HG02678 (cell line): ENCODE results near the gene C12orf60.

Source experiments
- ATAC-seq: cut with Tn5 transposase; IDR thresholded peaks from one replicate; pipeline ENCODE4 v1.9.1; 2021; ENCODE audit warnings: mild to moderate bottlenecking, moderate library complexity; ENCODE audit not compliant: unreplicated experiment

C12orf60 gene

DNA sequence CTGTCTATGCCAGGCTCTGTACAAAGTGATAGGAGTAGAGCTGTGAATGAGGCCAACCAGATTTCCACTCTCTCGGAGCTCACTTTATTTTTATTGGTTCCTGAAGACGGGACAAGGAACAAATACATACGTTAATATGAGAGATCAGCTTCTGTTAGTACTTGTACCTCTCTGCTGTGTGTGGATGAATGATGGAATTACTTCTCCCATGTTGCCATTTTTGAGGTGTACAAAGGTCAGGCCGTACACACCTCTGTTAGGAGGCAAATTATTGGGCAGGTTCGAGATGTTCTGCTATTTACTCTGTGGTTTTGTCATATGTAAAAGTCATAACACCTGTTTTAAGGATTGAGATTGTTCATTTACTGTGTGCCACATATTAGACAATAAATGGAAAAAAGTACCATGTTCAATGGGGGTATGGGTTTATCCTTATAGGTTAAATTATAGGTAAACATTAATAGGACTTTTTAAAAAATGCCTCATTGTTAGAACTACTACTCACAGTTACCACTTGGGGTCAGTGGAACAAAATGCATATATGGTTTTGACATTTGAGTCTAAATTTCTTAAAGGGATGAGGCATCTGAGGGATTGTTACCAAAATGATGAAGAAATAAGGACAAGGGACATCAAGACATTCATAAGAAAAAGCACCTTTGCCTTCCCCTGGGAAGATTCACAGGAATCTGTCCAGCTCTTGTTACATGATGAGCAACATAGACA is 27.1 kb upstream of the C12orf60 start:
- no peak for ATAC-seq

DNA sequence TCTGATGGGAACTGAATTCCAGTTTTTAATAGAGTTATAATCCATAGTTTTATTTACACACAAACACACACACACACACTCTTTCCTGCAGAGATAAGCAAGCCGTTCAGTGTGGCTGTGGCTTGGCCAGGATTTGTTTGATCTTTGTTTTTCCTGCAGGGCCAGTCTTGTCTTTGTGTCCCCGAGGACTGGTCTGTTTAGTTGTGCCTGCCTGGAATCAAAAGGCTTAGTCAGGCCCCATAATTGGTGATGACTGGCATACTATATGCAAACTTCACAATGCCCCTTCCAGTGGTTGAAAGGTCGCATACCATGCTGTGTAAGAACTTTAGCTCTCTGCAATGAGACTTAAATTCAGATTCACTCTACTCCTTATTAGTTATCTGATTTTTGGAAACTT is 26.2 kb upstream of the C12orf60 start:
- ATAC-seq, result no peak

DNA sequence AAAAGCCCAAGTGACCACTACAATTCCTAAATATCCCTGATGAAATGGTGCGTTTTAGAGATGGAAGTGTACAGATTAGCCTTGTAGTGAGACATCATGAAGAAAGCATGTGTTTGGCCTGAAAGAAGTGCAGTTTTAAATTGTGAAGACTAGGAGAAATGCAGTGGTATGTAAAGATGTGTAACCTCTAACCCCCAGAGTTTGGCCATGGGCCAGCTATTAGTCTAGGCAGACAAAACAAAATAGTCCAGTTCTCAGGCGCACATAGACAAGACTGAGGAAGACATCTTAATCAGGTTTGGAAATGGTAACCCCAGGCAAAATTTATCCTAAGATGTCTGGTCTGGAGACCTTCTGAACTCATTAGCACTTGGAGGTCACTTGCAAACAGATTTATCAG is 23.6 kb upstream of the C12orf60 start:
- no peak for ATAC-seq

DNA sequence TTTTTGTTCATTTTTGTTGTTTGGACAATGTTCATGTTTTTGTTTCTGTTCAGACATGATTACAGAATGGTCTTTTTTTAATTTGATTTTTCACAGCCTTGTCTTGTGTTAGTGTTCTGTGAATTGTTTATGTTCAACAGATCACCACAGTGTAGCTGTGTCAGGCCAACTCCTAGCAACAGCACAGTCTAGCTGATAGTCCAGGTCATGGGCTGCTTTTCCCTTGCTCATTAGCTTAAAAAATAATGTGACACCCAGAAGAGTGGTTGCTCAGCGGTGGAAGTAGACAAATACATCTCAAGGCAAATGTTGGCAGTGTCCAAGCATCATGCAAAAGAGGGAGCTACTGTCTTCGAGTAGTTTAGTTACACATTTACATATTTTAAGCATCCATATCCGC is 22.6 kb upstream of the C12orf60 start:
- no peak for ATAC-seq

DNA sequence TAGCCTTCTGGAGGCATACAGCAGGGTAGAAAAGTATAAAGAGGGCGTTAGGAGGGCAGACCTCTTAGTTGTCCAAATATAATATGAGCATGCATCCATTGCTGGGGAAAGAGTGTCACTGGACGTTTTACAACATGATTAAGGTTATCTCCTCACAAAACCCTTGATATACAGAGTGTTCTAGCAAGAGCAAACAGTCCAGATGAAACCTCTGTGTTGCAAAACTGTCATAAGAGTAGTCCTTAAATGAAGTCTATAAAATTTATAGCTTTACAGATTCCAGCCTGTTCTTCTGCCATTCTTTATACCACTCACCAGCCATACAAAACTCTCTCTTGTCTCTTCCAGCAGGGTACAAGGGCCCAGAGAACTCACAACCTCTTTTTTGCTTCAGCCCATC is 21.9 kb upstream of the C12orf60 start:
- ATAC-seq, result no peak

DNA sequence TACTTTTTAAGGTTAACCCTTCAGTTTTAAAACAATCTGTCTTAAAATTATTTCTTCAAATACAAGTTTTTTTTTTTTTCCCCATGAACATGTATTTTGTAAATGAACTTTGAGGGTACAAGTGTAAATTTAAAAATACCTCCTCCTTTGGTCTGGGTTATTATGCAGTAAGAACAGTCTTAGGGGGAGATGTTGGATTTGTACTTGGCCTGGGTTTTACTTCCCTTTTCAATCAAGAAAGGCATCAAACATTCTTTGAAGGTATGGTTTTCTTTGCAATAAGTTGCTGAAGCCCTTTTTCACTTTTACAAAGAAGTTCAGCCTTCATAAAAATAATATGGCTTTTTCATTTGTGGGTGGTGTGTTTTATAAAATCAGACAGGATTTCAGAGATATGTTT is 20.7 kb upstream of the C12orf60 start:
- no peak for ATAC-seq

DNA sequence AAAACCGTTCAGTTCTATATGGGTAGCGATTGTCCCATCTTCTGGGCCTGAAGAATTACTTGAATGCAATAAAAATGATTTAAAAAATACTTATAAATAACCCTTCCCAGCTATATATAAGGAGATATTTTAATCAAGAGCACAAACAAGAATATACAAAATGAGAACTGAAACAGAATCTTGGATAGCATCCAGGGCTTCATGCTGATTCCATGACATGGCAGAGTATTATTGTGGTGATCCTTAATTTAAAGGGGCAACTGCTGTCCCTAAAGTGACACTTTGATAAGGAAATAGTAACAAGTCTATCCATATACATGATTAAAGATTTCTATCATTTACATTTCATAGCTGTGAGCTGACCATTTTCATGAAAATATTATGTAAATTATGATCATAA is 19.0 kb upstream of the C12orf60 start:
- ATAC-seq, result no peak

DNA sequence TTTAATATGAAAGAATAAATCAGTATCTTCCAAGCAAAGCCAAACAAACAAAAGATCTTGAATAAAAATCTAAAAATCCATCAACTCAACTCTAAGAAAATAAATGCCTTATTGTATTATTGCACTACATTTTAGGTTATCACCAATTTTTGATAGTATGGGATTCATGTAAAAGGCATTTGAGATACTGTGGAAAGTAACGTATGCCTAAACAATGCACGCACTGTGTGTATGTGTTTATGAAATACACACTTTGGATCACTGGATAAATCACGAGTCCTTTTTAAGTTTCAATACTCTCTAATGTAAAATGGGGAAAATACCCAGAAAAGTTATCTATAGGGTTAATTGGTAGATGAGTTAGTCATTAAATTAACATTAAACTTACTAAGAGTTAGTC is 17.9 kb upstream of the C12orf60 start:
- no peak for ATAC-seq

DNA sequence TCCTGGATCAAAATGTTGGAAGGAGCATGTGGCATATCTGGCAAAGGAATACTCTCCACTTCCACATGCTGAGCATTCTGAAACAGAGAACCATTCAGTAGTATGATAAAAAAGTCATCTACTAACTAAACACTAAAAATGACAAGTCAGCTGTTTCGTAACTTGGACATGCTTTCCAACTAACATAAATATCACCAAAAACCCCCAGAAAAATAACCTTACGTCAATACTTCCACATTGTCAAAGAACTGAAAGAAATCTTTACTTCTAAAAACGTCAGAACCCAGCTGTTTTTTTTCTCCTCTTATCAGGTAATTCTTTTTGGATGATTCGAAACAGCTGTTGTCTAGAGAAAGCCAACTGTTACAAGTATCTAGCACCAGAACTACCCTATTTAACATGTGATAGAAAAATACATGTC is 8.4 kb upstream of the C12orf60 start:
- no peak for ATAC-seq

DNA sequence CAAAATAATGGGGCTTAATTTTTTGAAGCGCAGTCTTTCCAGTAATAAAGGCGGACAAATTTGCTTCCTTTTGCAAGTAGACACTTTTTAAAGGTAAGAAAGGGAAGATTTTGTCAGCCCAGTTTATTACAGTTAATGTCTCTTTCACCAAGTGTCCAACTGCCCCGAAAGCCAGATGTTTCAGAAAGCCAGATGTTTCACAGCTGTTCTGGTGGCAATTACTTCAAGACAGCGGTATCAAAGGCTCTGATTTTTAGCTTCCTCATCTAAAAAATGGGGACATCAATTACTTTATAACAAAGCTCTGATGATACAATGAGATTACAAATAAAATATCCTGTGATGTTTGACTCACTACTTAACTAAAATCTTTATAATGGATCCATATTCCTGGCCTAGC is 1.2 kb upstream of the C12orf60 start:
- no peak for ATAC-seq

DNA sequence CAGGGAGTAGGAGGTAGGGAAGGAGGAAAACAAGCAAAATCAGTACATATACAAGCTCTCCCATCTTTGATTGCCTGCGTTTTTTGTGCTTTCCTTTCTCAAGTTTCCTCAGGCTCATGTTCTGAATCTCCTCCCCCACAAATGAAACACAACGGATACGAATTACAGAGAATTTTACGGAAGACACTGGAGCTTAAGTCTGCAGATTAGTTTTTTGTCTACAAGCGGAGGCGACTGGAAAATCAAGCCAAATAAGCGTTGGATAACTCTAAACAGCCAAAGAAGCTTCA is 804 bp upstream of the C12orf60 start:
- ATAC-seq, result no peak

DNA sequence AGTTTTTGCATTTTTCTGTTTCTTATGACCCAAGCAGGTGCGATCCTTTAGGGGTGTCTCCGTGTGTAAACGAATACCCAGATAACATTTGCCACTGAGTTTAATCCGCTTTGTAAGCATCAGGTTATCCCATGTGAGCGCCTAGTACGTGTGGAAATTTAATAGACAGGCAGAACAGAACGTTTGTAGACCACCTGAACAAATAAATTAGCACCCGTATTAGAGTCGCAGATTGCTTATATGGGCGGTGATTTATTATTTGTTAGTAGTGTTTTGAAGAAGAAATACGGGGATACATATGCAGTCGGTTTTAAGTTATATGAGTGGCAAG is 325 bp downstream of the C12orf60 start:
- ATAC-seq, result peak; percentile 22

DNA sequence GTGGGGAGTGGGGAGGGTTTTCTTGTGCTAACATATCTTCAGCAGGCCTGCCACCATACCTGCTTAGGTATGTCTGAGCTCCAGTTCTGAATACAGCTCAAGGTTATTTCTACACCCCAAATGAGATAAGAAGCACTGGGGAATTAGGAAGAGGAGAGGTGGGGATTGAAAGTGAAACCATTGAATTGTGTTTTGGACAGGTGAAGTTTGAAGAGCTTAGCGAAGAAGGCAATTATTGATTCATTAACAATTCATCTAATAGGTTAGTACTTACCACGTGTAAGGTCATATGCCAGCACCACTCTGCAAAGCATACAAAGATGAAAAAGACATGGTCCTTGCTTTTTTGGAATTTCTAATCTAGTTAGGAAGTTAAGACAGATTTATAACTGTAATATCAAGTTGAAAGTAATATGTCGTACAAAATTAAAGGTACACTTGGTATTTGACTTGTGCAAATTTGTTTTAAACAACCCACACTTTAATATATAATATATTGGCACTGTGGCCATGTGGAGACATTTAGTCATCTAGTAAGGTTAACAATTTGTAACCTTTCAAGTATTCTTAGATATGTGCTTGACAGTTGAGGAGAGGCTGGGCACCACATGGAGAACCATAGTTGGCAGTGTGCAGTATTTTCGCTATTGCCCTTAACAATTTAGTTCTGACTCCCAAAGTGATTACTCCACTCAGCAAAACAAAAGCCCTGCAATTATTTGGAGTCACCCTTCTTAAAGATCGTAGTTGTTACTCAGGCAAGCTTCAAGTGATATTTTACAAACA is 6.9 kb downstream of the C12orf60 start:
- ATAC-seq, result no peak

DNA sequence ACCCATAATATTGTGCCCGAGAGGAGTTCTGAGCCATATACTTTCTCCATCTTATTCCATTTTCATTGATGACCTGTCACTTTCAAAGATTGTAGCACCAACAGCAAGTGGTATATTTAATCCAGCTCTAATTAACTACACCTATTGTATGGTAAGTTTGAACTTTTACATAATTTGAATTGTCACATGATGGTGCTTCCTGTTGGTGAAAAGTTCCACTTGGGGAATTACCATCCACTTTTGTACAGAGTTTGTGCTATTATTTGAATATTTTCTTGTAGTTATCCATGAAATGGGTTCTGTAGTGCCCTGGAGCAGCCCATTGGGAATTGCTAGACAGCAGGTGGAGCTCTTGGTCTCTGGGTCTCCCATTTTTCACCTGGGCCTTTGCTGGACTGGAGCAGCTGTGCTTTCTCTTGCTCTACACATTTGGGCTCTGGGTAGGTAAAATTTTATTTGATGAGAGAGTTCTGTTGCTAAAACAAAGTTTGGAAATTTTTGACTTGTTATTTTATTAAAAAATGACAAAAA is 7.5 kb downstream of the C12orf60 start:
- ATAC-seq, result no peak

DNA sequence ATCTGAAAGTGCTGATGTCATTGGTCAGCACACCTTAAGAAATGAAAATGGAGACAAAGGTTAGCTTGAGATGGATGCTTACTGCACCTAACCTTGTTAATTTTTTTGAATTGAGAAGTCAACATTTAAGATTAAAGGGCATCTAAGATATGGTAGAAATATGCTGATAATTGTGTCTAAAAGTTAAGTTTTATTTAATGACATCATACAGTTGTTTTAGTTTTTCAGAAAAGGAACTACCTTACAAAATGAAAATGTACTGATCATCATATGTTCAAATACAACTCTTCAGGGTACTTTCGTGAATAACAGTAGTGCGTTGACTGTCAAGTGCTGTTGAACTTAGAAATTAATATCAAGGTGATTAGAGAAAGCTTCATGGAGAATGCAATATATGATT is 8.0 kb downstream of the C12orf60 start:
- no peak for ATAC-seq

DNA sequence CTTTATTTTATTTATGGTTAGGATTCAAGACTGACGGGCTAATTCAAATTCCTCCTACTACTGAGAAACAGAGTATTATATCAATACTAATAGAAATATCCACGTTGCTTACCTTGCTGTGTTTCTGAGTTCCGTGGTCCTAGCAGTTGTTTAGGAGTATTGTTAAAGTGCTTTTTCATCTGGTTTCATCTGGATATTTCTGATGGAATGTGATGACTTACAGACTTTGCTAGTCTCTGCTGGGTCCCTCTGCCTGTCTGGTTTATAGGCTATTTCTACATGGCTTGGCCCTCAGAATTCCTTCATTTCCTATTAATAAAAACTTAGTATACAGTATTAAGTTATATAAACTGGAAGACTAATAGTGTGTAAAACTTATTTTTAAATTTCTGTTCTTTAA is 10.5 kb downstream of the C12orf60 start, which contains the start of gene SMCO3:
SMCO3 (minus strand) TSS at position 169 of the 400 bp plus-strand sequence. CDS start 7,502 bp downstream, outside the sequence.
- ATAC-seq, result no peak

DNA sequence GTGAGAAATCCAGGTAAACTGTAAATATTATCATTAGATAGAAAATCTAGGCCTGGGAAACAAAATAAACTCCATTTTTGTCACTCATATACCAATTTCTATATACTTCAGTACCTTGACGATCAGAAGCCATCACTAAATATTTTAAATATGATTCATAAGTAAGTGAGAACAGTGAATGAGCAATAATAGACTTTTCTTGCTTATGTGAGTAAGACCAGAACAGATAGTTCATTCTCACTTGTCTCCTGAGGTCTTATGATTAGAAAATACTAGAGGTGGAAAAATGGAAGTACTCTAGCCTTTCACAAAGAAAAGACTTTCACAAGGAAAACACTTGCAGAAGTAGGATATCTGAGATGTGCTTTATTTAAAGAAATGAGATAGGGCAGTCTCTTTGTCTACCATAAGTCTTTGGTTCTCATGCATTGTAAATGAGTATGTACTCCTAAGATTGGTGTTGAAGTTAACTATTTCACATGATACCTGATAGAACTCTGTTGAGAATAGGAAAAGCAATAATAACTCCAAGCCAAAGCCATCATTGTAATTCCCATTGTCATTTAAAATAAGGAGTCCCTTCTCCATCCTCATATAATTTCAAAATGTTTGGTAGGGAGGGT is 20.7 kb downstream of the C12orf60 start:
- no peak for ATAC-seq

DNA sequence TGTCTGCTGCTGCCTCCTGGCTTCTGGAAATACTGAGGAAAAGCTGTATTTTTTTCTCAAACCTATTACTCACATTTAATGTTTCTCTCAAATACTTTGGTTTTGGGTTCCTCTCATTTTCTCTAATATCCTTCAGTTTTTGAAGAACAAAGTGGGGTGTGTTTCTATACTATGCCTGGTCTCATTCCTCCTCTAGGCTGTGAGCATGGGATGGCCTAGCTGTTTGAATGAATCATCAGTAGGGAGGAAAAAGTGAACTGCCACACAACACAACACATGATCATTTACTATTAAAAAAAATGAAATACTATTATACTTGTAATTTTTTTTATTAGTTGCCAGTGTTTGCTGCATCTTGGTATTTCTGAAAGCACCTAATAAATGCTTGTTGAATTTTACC is 21.8 kb downstream of the C12orf60 start:
- ATAC-seq, result no peak

DNA sequence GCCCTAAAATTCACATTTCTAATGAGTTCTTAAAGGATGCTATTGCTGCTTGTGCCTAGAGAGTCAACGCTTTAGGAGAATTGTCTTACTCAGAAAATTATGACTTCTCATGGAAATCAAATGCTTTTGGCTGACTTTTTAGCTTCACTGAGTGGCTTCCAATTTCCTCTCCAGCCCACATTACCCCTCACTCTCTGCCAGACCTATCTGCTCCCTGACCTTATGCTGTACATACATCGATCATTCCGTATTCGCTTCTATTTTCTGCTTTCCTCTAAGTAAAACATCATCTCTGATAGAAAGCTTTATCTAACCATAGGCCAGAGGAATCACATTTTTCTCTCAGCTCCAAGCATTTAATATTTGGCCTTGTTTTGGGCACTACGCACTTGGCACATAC is 23.0 kb downstream of the C12orf60 start:
- ATAC-seq, result no peak

DNA sequence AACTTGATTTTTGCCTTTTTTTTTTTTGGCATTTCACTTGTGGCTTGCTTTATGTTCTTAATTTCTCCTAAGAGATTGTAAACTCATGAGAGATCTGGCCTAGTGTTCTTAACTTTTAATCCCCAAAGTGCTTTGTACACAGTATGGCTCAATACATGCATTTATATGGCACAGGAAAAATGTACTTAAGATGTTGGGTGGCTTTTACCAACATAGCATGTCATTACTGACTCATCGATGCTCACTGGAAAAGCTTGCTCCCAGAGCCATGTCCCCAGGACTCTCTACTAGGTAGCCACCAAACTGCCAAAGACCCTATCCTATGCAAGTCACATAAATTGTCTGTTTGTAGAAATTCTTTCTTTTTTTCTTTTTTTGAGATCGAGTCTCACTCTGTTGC is 23.6 kb downstream of the C12orf60 start:
- ATAC-seq, result no peak

DNA sequence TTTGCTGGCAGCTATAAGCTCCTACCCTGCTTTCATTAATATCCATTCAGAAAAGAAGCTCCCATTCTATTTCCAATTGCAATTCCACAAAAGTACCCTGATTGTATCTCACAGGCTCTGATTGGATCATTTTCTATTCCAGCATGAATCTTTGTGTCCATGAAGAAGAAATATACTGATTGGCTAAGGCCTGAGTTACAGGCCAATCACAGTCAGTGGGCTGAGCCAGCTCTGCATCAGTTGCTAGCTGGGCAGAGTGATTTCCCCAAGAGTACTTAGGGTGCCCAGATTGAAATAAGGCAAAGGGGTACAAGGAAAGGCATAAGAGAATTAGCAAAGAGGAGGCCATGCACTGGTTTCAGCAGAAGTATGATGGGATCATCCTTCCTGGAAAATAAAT is 25.4 kb downstream of the C12orf60 start:
- ATAC-seq, result peak; percentile 89

DNA sequence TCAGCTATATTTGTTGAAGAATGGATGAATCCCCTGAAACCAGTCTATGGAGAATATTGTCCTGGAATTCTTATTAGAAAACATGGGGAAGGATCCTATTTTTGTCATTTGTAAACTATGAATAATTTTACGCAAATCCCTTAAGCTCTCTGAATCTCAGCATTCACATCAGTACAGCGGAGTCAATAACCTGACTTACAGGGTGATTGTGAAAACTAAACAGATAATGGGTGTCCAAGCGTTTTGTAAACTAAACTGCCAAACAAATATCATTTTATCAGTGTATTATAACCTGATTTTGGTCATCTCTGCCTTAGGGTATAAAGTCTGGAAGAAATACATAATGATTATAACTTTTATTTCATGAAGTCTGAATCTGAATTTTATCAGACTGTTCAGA is 29.9 kb downstream of the C12orf60 start:
- ATAC-seq, result no peak
